ENCODE measurements around the gene ATP9B.

Gene ATP9B

GRCh38 chr18:79239631-79240030, 170.4 kb downstream of the ATP9B start:
- Histone ChIP-seq H3K27ac (ENCODE audit: low read depth, low read length) (no peak overlapping the region), H3K27me3 (ENCODE audit: insufficient read depth, low read length) (no peaks in the 10 kb centered on the region), H3K79me2 (ENCODE audit: control insufficient read depth, insufficient read depth, low read length, unreplicated experiment) (no peaks in the 10 kb centered on the region), H3K4me3 (ENCODE audit: low read depth, low read length) (no peak overlapping the region), H3K4me1 (ENCODE audit: control insufficient read depth, insufficient read depth, low read length, unreplicated experiment) (no peaks in the 10 kb centered on the region), H2AFZ (ENCODE audit: low read length, unreplicated experiment) (no peak overlapping the region), H3K36me3 (ENCODE audit: insufficient read depth, low read length) (no peaks in the 10 kb centered on the region)

- Histone ChIP-seq H3K27me3 (ENCODE audit: insufficient read depth, low read length) (no peaks in the 10 kb centered on the region), H3K4me1 (ENCODE audit: control insufficient read depth, insufficient read depth, low read length, unreplicated experiment) (no peaks in the 10 kb centered on the region), H3K36me3 (ENCODE audit: insufficient read depth, low read length) (no peaks in the 10 kb centered on the region), H3K4me3 (ENCODE audit: low read depth, low read length) (no peak overlapping the region), H2AFZ (ENCODE audit: low read length, unreplicated experiment) (no peak overlapping the region), H3K79me2 (ENCODE audit: control insufficient read depth, insufficient read depth, low read length, unreplicated experiment) (no peaks in the 10 kb centered on the region), H3K27ac (ENCODE audit: low read depth, low read length) (no peak overlapping the region)
Measured at GRCh38 chr18:79241755-79242154, 172.6 kb downstream of the ATP9B start.

- no peak overlapping the region for H3K4me3 ChIP-seq (ENCODE audit: low read depth, low read length)
- no peaks in the 10 kb centered on the region for H3K79me2 ChIP-seq (ENCODE audit: control insufficient read depth, insufficient read depth, low read length, unreplicated experiment)
- no peaks in the 10 kb centered on the region for H3K36me3 ChIP-seq (ENCODE audit: insufficient read depth, low read length)
- no peak overlapping the region for H2AFZ ChIP-seq (ENCODE audit: low read length, unreplicated experiment)
- no peaks in the 10 kb centered on the region for H3K27me3 ChIP-seq (ENCODE audit: insufficient read depth, low read length)
- no peaks in the 10 kb centered on the region for H3K4me1 ChIP-seq (ENCODE audit: control insufficient read depth, insufficient read depth, low read length, unreplicated experiment)
- no peak overlapping the region for H3K27ac ChIP-seq (ENCODE audit: low read depth, low read length)
Measured at GRCh38 chr18:79242246-79242645, 173.1 kb downstream of the ATP9B start.

GRCh38 chr18:79245517-79246001, 176.4 kb downstream of the ATP9B start:
- no peak overlapping the region for H2AFZ ChIP-seq (ENCODE audit: low read length, unreplicated experiment)
- H3K79me2 ChIP-seq (ENCODE audit: control insufficient read depth, insufficient read depth, low read length, unreplicated experiment): peaks cover 1% of the 10 kb centered on the region
- H3K27ac ChIP-seq (ENCODE audit: low read depth, low read length): no peak overlapping the region
- H3K27me3 ChIP-seq (ENCODE audit: insufficient read depth, low read length): no peaks in the 10 kb centered on the region
- no peak overlapping the region for H3K4me3 ChIP-seq (ENCODE audit: low read depth, low read length)
- no peaks in the 10 kb centered on the region for H3K36me3 ChIP-seq (ENCODE audit: insufficient read depth, low read length)
- no peaks in the 10 kb centered on the region for H3K4me1 ChIP-seq (ENCODE audit: control insufficient read depth, insufficient read depth, low read length, unreplicated experiment)

GRCh38 chr18:79246309-79247108, 177.3 kb downstream of the ATP9B start:
- no peaks in the 10 kb centered on the region for H3K36me3 ChIP-seq (ENCODE audit: insufficient read depth, low read length)
- peak overlapping the region; percentile 23; the same call in 1 of the 2 replicates for H3K27ac ChIP-seq (ENCODE audit: low read depth, low read length)
- H3K4me3 ChIP-seq (ENCODE audit: low read depth, low read length): 0 out of 2 replicates have a peak overlapping the region, but pooled peaks have one; percentile 23
- no peaks in the 10 kb centered on the region for H3K4me1 ChIP-seq (ENCODE audit: control insufficient read depth, insufficient read depth, low read length, unreplicated experiment)
- no peaks in the 10 kb centered on the region for H3K27me3 ChIP-seq (ENCODE audit: insufficient read depth, low read length)
- peaks cover 2% of the 10 kb centered on the region for H3K79me2 ChIP-seq (ENCODE audit: control insufficient read depth, insufficient read depth, low read length, unreplicated experiment)
- H2AFZ ChIP-seq (ENCODE audit: low read length, unreplicated experiment): no peak overlapping the region

- H3K79me2 ChIP-seq (ENCODE audit: control insufficient read depth, insufficient read depth, low read length, unreplicated experiment): peaks cover 2% of the 10 kb centered on the region
- H3K27ac ChIP-seq (ENCODE audit: low read depth, low read length): no peak overlapping the region
- H3K4me3 ChIP-seq (ENCODE audit: low read depth, low read length): no peak overlapping the region
- no peaks in the 10 kb centered on the region for H3K4me1 ChIP-seq (ENCODE audit: control insufficient read depth, insufficient read depth, low read length, unreplicated experiment)
- no peak overlapping the region for H2AFZ ChIP-seq (ENCODE audit: low read length, unreplicated experiment)
- no peaks in the 10 kb centered on the region for H3K27me3 ChIP-seq (ENCODE audit: insufficient read depth, low read length)
- no peaks in the 10 kb centered on the region for H3K36me3 ChIP-seq (ENCODE audit: insufficient read depth, low read length)
Measured at GRCh38 chr18:79248495-79249060, 179.4 kb downstream of the ATP9B start.

GRCh38 chr18:79250301-79250981, 181.2 kb downstream of the ATP9B start:
- no peak overlapping the region for H2AFZ ChIP-seq (ENCODE audit: low read length, unreplicated experiment)
- no peaks in the 10 kb centered on the region for H3K36me3 ChIP-seq (ENCODE audit: insufficient read depth, low read length)
- H3K4me3 ChIP-seq (ENCODE audit: low read depth, low read length): no peak overlapping the region
- H3K27ac ChIP-seq (ENCODE audit: low read depth, low read length): no peak overlapping the region
- H3K79me2 ChIP-seq (ENCODE audit: control insufficient read depth, insufficient read depth, low read length, unreplicated experiment): peaks cover 2% of the 10 kb centered on the region
- no peaks in the 10 kb centered on the region for H3K27me3 ChIP-seq (ENCODE audit: insufficient read depth, low read length)
- H3K4me1 ChIP-seq (ENCODE audit: control insufficient read depth, insufficient read depth, low read length, unreplicated experiment): no peaks in the 10 kb centered on the region

- Histone ChIP-seq H3K27me3 (ENCODE audit: insufficient read depth, low read length) (no peaks in the 10 kb centered on the region), H2AFZ (ENCODE audit: low read length, unreplicated experiment) (no peak overlapping the region), H3K4me1 (ENCODE audit: control insufficient read depth, insufficient read depth, low read length, unreplicated experiment) (no peaks in the 10 kb centered on the region), H3K79me2 (ENCODE audit: control insufficient read depth, insufficient read depth, low read length, unreplicated experiment) (peaks cover 2% of the 10 kb centered on the region), H3K27ac (ENCODE audit: low read depth, low read length) (no peak overlapping the region), H3K36me3 (ENCODE audit: insufficient read depth, low read length) (no peaks in the 10 kb centered on the region), H3K4me3 (ENCODE audit: low read depth, low read length) (no peak overlapping the region)
Measured at GRCh38 chr18:79251021-79251420, 181.8 kb downstream of the ATP9B start.

GRCh38 chr18:79252904-79253633, 183.9 kb downstream of the ATP9B start:
- Histone ChIP-seq H3K27me3 (ENCODE audit: insufficient read depth, low read length) (no peaks in the 10 kb centered on the region), H3K4me3 (ENCODE audit: low read depth, low read length) (no peak overlapping the region), H3K4me1 (ENCODE audit: control insufficient read depth, insufficient read depth, low read length, unreplicated experiment) (no peaks in the 10 kb centered on the region), H3K27ac (ENCODE audit: low read depth, low read length) (no peak overlapping the region), H3K36me3 (ENCODE audit: insufficient read depth, low read length) (no peaks in the 10 kb centered on the region), H3K79me2 (ENCODE audit: control insufficient read depth, insufficient read depth, low read length, unreplicated experiment) (peaks cover 2% of the 10 kb centered on the region), H2AFZ (ENCODE audit: low read length, unreplicated experiment) (no peak overlapping the region)

GRCh38 chr18:79257480-79257879, 188.3 kb downstream of the ATP9B start:
- H3K4me3 ChIP-seq (ENCODE audit: low read depth, low read length): no peak overlapping the region
- H3K27ac ChIP-seq (ENCODE audit: low read depth, low read length): no peak overlapping the region
- H3K36me3 ChIP-seq (ENCODE audit: insufficient read depth, low read length): no peaks in the 10 kb centered on the region
- no peak overlapping the region for H2AFZ ChIP-seq (ENCODE audit: low read length, unreplicated experiment)
- H3K27me3 ChIP-seq (ENCODE audit: insufficient read depth, low read length): no peaks in the 10 kb centered on the region
- no peaks in the 10 kb centered on the region for H3K4me1 ChIP-seq (ENCODE audit: control insufficient read depth, insufficient read depth, low read length, unreplicated experiment)
- no peaks in the 10 kb centered on the region for H3K79me2 ChIP-seq (ENCODE audit: control insufficient read depth, insufficient read depth, low read length, unreplicated experiment)

Data from ACC112 (cell line).